H1 (cell line): ENCODE results near the gene ADGRA3. TPM values are rescaled to one million over a fixed set of nuclear protein-coding genes. Genes with fewer than 3 reads are reported as not detected.

Experiments
- CTCF ChIA-PET: fragments of 300-600 bp; sonication (Branson Sonifier 250); formaldehyde crosslinking; loops from one replicate; lab custom pipeline; 2021; ENCODE audit not compliant: partially characterized antibody; lab: Charles Lee
- POLR2A ChIA-PET: fragments of 300-600 bp; sonication (Branson Sonifier 250); formaldehyde crosslinking; loops from one replicate; lab custom pipeline; 2021; ENCODE audit warnings: inconsistent platforms; ENCODE audit not compliant: partially characterized antibody; lab: Charles Lee
- DNase-seq, 2 experiments: peaks; one replicate each; pipeline versions ENCODE4 v3.0.0 to v3.0.0-alpha.2; 2010 to 2022; ENCODE audit warnings: low spot score in 2 of 2, low read depth in 1 of 2, mixed read lengths in 1 of 2
- FAIRE-seq: peaks from 2 replicates; lab custom pipeline; 2011; peaks lifted over from hg19 to GRCh38; lab: Jason Lieb, UNC
- H2AFZ ChIP-seq: 2 replicates; pipeline ENCODE4 v1.8.1; 2012; ENCODE audit warnings: low read length, inconsistent platforms
- H2AK5ac ChIP-seq: 2 replicates; pipeline ENCODE4 v1.6.1; 2013; ENCODE audit warnings: low read depth, low read length
- H2BK120ac ChIP-seq: replicated peaks from 2 replicates; pipeline ENCODE3; 2013; ENCODE audit warnings: low read depth, low read length, inconsistent platforms
- H2BK12ac ChIP-seq: 2 replicates; pipeline ENCODE4 v1.6.1; 2013; ENCODE audit warnings: low read depth, low read length
- H2BK15ac ChIP-seq: 2 replicates; pipeline ENCODE4 v1.6.1; 2013; ENCODE audit warnings: low read length
- H2BK20ac ChIP-seq: 2 replicates; pipeline ENCODE4 v1.6.1; 2013; ENCODE audit warnings: low read length
- H2BK5ac ChIP-seq: 2 replicates; pipeline ENCODE4 v1.6.1; 2013; ENCODE audit warnings: low read depth, low read length
- H3K14ac ChIP-seq: 2 replicates; pipeline ENCODE4 v1.6.1; 2013; ENCODE audit warnings: inconsistent platforms; ENCODE audit not compliant: insufficient read length
- H3K18ac ChIP-seq: 2 replicates; pipeline ENCODE4 v1.6.1; 2013; ENCODE audit warnings: low read length; ENCODE audit errors: extremely low read depth
- H3K23ac ChIP-seq: 2 replicates; pipeline ENCODE4 v1.6.1; 2013; ENCODE audit warnings: inconsistent platforms; ENCODE audit not compliant: insufficient read length
- H3K23me2 ChIP-seq: 2 replicates; pipeline ENCODE4 v1.6.1; 2013; ENCODE audit warnings: low read depth, low read length
- H3K27ac ChIP-seq: 2 replicates; pipeline ENCODE4 v1.6.1; 2011; ENCODE audit warnings: low read depth, low read length, inconsistent platforms
- H3K27me3 ChIP-seq, 4 experiments: replicated peaks in 1 of 4; 1 replicate in 1 of 4; 2 replicates in 3 of 4; pipeline versions ENCODE4 v1.6.1 to v1.8.1; 2011 to 2013; ENCODE audit warnings: low read length in 3 of 4, mild to moderate bottlenecking in 3 of 4, inconsistent platforms in 2 of 4, mixed read lengths in 2 of 4, moderate library complexity in 1 of 4; ENCODE audit not compliant: control insufficient read depth in 3 of 4, insufficient read depth in 3 of 4; ENCODE audit errors: extremely low read depth in 1 of 4
- H3K36me3 ChIP-seq, 4 experiments: 2 replicates each; pipeline versions ENCODE4 v1.6.1 to v1.8.1; 2011 to 2013; ENCODE audit warnings: mild to moderate bottlenecking in 4 of 4, low read length in 3 of 4, moderate library complexity in 2 of 4, control low read depth in 1 of 4, inconsistent platforms in 1 of 4; ENCODE audit not compliant: insufficient read depth in 4 of 4, control insufficient read depth in 2 of 4
- H3K4ac ChIP-seq: replicated peaks from 2 replicates; pipeline ENCODE3; 2013; ENCODE audit warnings: low read length, low read depth, mixed read lengths, inconsistent platforms; ENCODE audit not compliant: insufficient read length
- H3K4me1 ChIP-seq, 4 experiments: replicated peaks in 1 of 4; 1 replicate in 1 of 4; 2 replicates in 3 of 4; pipeline versions ENCODE4 v1.6.1 to v1.8.1; 2011 to 2013; ENCODE audit warnings: low read length in 3 of 4, inconsistent platforms in 2 of 4, mixed read lengths in 1 of 4; ENCODE audit not compliant: insufficient read depth in 4 of 4, control insufficient read depth in 3 of 4
- H3K4me2 ChIP-seq, 2 experiments: 2 replicates each; pipeline versions ENCODE4 v1.6.1 to v1.8.1; 2011 to 2013; ENCODE audit warnings: low read depth in 2 of 2, low read length in 2 of 2, control low read depth in 1 of 2, inconsistent platforms in 1 of 2, mild to moderate bottlenecking in 1 of 2; ENCODE audit not compliant: insufficient read depth in 1 of 2
- H3K4me3 ChIP-seq, 4 experiments: fragments of 200-600, 300-600 bp in 1 of 4; sonication (generic), shearing (Covaris generic), sonication (Bioruptor Twin) in 1 of 4; 2 replicates each; pipeline versions ENCODE4 v1.5.1 to v1.8.1; 2011 to 2016; ENCODE audit warnings: low read length in 4 of 4, low read depth in 3 of 4, control low read depth in 2 of 4, inconsistent platforms in 2 of 4, mild to moderate bottlenecking in 2 of 4, mixed read lengths in 1 of 4, moderate library complexity in 1 of 4; ENCODE audit not compliant: insufficient read depth in 2 of 4; ENCODE audit errors: extremely low read depth in 1 of 4
- H3K56ac ChIP-seq: replicated peaks from 2 replicates; pipeline ENCODE3; 2013; ENCODE audit warnings: low read depth, mild to moderate bottlenecking, mixed read lengths, low read length, inconsistent platforms; ENCODE audit not compliant: insufficient read length
- H3K79me1 ChIP-seq: 2 replicates; pipeline ENCODE4 v1.6.1; 2013; ENCODE audit warnings: low read depth, low read length, control low read depth
- H3K79me2 ChIP-seq, 2 experiments: 2 replicates each; pipeline versions ENCODE4 v1.6.1 to v1.8.1; 2012 to 2013; ENCODE audit warnings: low read length in 2 of 2, mild to moderate bottlenecking in 2 of 2, inconsistent platforms in 1 of 2; ENCODE audit not compliant: insufficient read depth in 2 of 2, control insufficient read depth in 1 of 2
- H3K9ac ChIP-seq, 4 experiments: replicated peaks in 1 of 4; 1 replicate in 1 of 4; 2 replicates in 3 of 4; pipeline versions ENCODE4 v1.6.1 to v1.8.1; 2011 to 2013; ENCODE audit warnings: low read depth in 3 of 4, low read length in 3 of 4, control low read depth in 2 of 4, mild to moderate bottlenecking in 2 of 4, moderate library complexity in 2 of 4, inconsistent platforms in 1 of 4; ENCODE audit errors: extremely low read depth in 1 of 4
- H3K9me3 ChIP-seq, 2 experiments: 2 replicates each; pipeline versions ENCODE4 v1.6.1 to v1.8.1; 2012 to 2013; ENCODE audit warnings: mild to moderate bottlenecking in 2 of 2, moderate library complexity in 2 of 2, control low read depth in 1 of 2, inconsistent platforms in 1 of 2, low read depth in 1 of 2, low read length in 1 of 2, mixed read lengths in 1 of 2; ENCODE audit not compliant: insufficient read depth in 2 of 2
- H4K20me1 ChIP-seq, 2 experiments: replicated peaks in 1 of 2; 2 replicates each; pipeline versions ENCODE3 to v1.8.1; 2011 to 2013; ENCODE audit warnings: inconsistent platforms in 2 of 2, low read length in 2 of 2, mild to moderate bottlenecking in 1 of 2; ENCODE audit not compliant: insufficient read depth in 2 of 2, control insufficient read depth in 1 of 2
- H4K5ac ChIP-seq: 2 replicates; pipeline ENCODE4 v1.6.1; 2013; ENCODE audit warnings: low read length, low read depth, mixed read lengths, inconsistent platforms; ENCODE audit not compliant: insufficient read length
- H4K8ac ChIP-seq: 2 replicates; pipeline ENCODE4 v1.8.0; 2013; ENCODE audit warnings: mild to moderate bottlenecking, moderate library complexity, low read length, inconsistent platforms; ENCODE audit not compliant: insufficient read depth; ENCODE audit errors: extremely low read depth
- H4K91ac ChIP-seq: replicated peaks from 2 replicates; pipeline ENCODE3; 2013; ENCODE audit warnings: low read length, mixed read lengths, inconsistent platforms; ENCODE audit not compliant: insufficient read length
- ATF2 ChIP-seq: IDR thresholded peaks from 2 replicates; pipeline ENCODE4 v1.6.1; 2012; ENCODE audit warnings: low read length, inconsistent platforms
- CEBPB ChIP-seq: IDR thresholded peaks from 2 replicates; pipeline ENCODE4 v1.6.1; 2012; ENCODE audit warnings: low read depth, low read length
- FOSL1 ChIP-seq: IDR thresholded peaks from 2 replicates; pipeline ENCODE4 v1.6.1; 2011; ENCODE audit warnings: mild to moderate bottlenecking, low read depth, low read length, moderate library complexity; ENCODE audit not compliant: insufficient read depth
- HDAC2 ChIP-seq, 2 experiments: fragments of 300-600 bp in 1 of 2; sonication (generic) in 1 of 2; IDR thresholded peaks; 2 replicates each; pipeline ENCODE4 v1.6.1; 2011 to 2012; ENCODE audit warnings: low read depth in 2 of 2, low read length in 2 of 2, mild to moderate bottlenecking in 2 of 2, moderate library complexity in 2 of 2, borderline replicate concordance in 1 of 2, inconsistent platforms in 1 of 2
- KDM1A ChIP-seq: fragments of 200-600, 300-600 bp; sonication (generic); IDR thresholded peaks from 2 replicates; pipeline ENCODE4 v1.7.1; 2016; ENCODE audit warnings: mild to moderate bottlenecking, low read length, borderline replicate concordance
- RBBP5 ChIP-seq: IDR thresholded peaks from 2 replicates; pipeline ENCODE4 v1.7.1; 2012; ENCODE audit warnings: low read depth, mild to moderate bottlenecking, inconsistent platforms, low read length, moderate library complexity, borderline replicate concordance
- SIN3A ChIP-seq, 2 experiments: IDR thresholded peaks in 1 of 2; conservative IDR thresholded peaks in 1 of 2; 2 replicates each; pipeline ENCODE4 v1.6.1; 2011 to 2012; ENCODE audit warnings: low read length in 2 of 2, improper control_type of control experiment in 1 of 2, low read depth in 1 of 2, mild to moderate bottlenecking in 1 of 2
- SUZ12 ChIP-seq: fragments of 200-600 bp; sonication (generic); IDR thresholded peaks from 2 replicates; pipeline ENCODE4 v1.6.1; 2012; ENCODE audit warnings: mild to moderate bottlenecking, inconsistent platforms, low read length, moderate library complexity, mixed read lengths
- TAF1 ChIP-seq: IDR thresholded peaks from 2 replicates; pipeline ENCODE4 v1.6.1; 2011; ENCODE audit warnings: mild to moderate bottlenecking, low read depth, low read length
- WGBS, 2 experiments: shearing (Covaris generic) in 1 of 2; methylation state at CpG; one replicate each; pipeline versions ENCODE4 v1.1.6 to v1.1.7; 2013 to 2015; ENCODE audit warnings: low lambda C conversion rate in 2 of 2, mixed read lengths in 2 of 2, inconsistent platforms in 1 of 2, low coverage in 1 of 2, missing lambda C conversion rate in 1 of 2; ENCODE audit not compliant: insufficient replicate concordance in 2 of 2, insufficient coverage in 1 of 2, insufficient read length in 1 of 2; ENCODE audit errors: extremely low coverage in 1 of 2, missing lambda C conversion rate in 1 of 2; 5-methylcytosine and 5-hydroxymethylcytosine counted together
- polyA plus RNA-seq, 7 experiments: library from polyadenylated mRNA; depleted of rRNA in 3 of 7; stranded (reverse) in 5 of 7; unstranded in 2 of 7; fragments of >200 nt in 5 of 7; fragments of 200-250 nt in 2 of 7; gene quantifications; 1 replicate in 5 of 7; 2 replicates in 1 of 7; 4 replicates in 1 of 7; pipeline versions ENCODE4 v1.2.1 to v1.2.3, GENCODE V29; 2011 to 2013; ENCODE audit warnings: missing spikeins in 2 of 7, mixed read lengths in 2 of 7
- total RNA-seq: library from RNA; stranded (reverse); fragmentation: NEBNext Ultra II Directional; extraction: Animal tissue kit (Norgen Biotek cat#: 25700); gene quantifications from 2 replicates; pipeline ENCODE4 v1.2.1, GENCODE V29; 2021

The ADGRA3 gene
- total and polyA plus RNA-seq, 2 of the 8 experiments (the other 6 are each of a cell fraction or from before 2014, with no cell fraction given), result 31.5 to 63.0 TPM

- peaks cover 23 to 24% of the 10 kb centered on the region in 2 experiments for H4K20me1 ChIP-seq
- FAIRE-seq (no peak), DNase-seq (no peak)
- H3K27ac ChIP-seq, result no peak overlapping the region
- H3K4me1 ChIP-seq, result peaks cover 2 to 40% (median 19%) of the 10 kb centered on the region in 4 experiments; a peak in 5 of 7 replicates
- H3K4me3 ChIP-seq, result no peak overlapping the region
- no peaks in the 10 kb centered on the region for H3K36me3 ChIP-seq
- no peak overlapping the region; the same call in 1 of the 2 replicates for H3K18ac ChIP-seq
- H2BK12ac ChIP-seq, result no peak overlapping the region
- ChIA-PET POLR2A (interaction anchor here (0.9 to 1.6 kb wide), 2 partner anchors 15 to 16 kb away, joined by 3 to 4 read pairs; no protein-coding TSS in a partner anchor), CTCF (interaction anchor here (0.8 kb wide), 1 partner anchor 53 kb away, joined by 3 read pairs; no protein-coding TSS in a partner anchor)
- no peaks in the 10 kb centered on the region for H3K27me3 ChIP-seq
- H3K4me2 ChIP-seq, result no peak overlapping the region
- no peak overlapping the region for H2AFZ ChIP-seq
- no peak overlapping the region for H4K8ac ChIP-seq
- no peak overlapping the region for H3K56ac ChIP-seq
- no peaks in the 10 kb centered on the region for H3K9me3 ChIP-seq
- H2BK15ac ChIP-seq, result no peak overlapping the region
- no peak overlapping the region for H3K4ac ChIP-seq
- no peak overlapping the region for H2AK5ac ChIP-seq
- H3K14ac ChIP-seq, result no peak overlapping the region
- H3K9ac ChIP-seq, result no peak overlapping the region
- H2BK20ac ChIP-seq, result no peak overlapping the region
- no peak overlapping the region for H4K91ac ChIP-seq
- peaks cover 28% of the 10 kb centered on the region for H3K79me1 ChIP-seq
- no peak overlapping the region for H2BK120ac ChIP-seq
- H3K23ac ChIP-seq, result no peak overlapping the region
- H4K5ac ChIP-seq, result no peak overlapping the region
- TF ChIP-seq ATF2, result no peak
- TF ChIP-seq HDAC2 (IDR thresholded peaks at IDR 0.05; ENCODE audit: borderline replicate concordance in 1 of 2, low read depth in 2 of 2, low read length in 2 of 2), result no peak
- TF ChIP-seq FOSL1, result no peak
- no peak for TF ChIP-seq CEBPB
- no peak for TF ChIP-seq RBBP5
- no peak for TF ChIP-seq TAF1
- no peak for TF ChIP-seq SUZ12
- no peak for TF ChIP-seq KDM1A
- no peak for TF ChIP-seq SIN3A (conservative IDR thresholded peaks at IDR 0.05 in 1 of 2, IDR thresholded peaks at IDR 0.05 in 1 of 2; ENCODE audit: low read depth in 1 of 2, low read length in 2 of 2)
- H3K23me2 ChIP-seq, result no peaks in the 10 kb centered on the region
- H3K79me2 ChIP-seq, result peaks cover 54 to 61% of the 10 kb centered on the region in 2 experiments
- H2BK5ac ChIP-seq, result no peak overlapping the region
- WGBS, 2 experiments, result 86% methylated on average over 3 of the region's 3 CpGs; no CpG with 5 or more reads in 1 of the 2 experiments
Measured at GRCh38 chr4:22508376-22508775, 7.5 kb downstream of the ADGRA3 start.
